OCI-LY1 (cell line): ENCODE measurements around the gene ZBTB7C.

Source experiments
- CTCF ChIP-seq: fragments of 200-600 bp; sonication (generic), shearing (Covaris generic); IDR thresholded peaks from 2 replicates; pipeline ENCODE4 v1.5.1; 2017; ENCODE audit warnings: mild to moderate bottlenecking, antibody characterized with exemption, low read length, moderate library complexity, mixed read lengths
- EZH2 ChIP-seq: fragments of 200-600 bp; sonication (generic), shearing (Covaris generic); IDR thresholded peaks from 2 replicates; pipeline ENCODE4 v1.8.0; 2017; ENCODE audit warnings: borderline replicate concordance, mixed run types, mild to moderate bottlenecking, antibody characterized with exemption, low read length, moderate library complexity, mixed read lengths

GRCh38 chr18:48050176-48050575 lies 359.0 kb downstream of the ZBTB7C start:
- TF ChIP-seq CTCF, result no peak
- TF ChIP-seq EZH2, result no peak
